ENCODE measurements around the gene IRF2BPL. TPM values are rescaled to one million over a fixed set of nuclear protein-coding genes. Genes with fewer than 3 reads are reported as not detected.

The IRF2BPL gene
- total RNA-seq (ENCODE audit: unreplicated experiment) = 23.3 TPM
- long read RNA-seq = 0 reads

GRCh38 chr14:77028384-77029231 is at the start of gene IRF2BPL:
TSS of gene IRF2BPL (minus strand) at chr14:77028708. CDS start at chr14:77027792, 916 bp downstream.
- no peak for TF ChIP-seq CTCF (IDR thresholded peaks at IDR 0.05; ENCODE audit: partially characterized antibody, unreplicated experiment)
- Mint-ChIP-seq H3K27me3 (ENCODE audit: unreplicated experiment) (peaks cover 11% of the 10 kb centered on the region), H3K36me3 (ENCODE audit: unreplicated experiment) (no peaks in the 10 kb centered on the region), H3K4me1 (ENCODE audit: low read depth, unreplicated experiment) (peaks cover 40% of the 10 kb centered on the region), H3K27ac (ENCODE audit: unreplicated experiment) (peak within 1 kb of the TSS; percentile 94), H3K9me3 (ENCODE audit: unreplicated experiment) (peaks cover 22% of the 10 kb centered on the region), H3K4me3 (ENCODE audit: unreplicated experiment) (peak within 1 kb of the TSS; percentile 85)
- DNase-seq = peak; percentile 97

- H3K27ac Mint-ChIP-seq (ENCODE audit: unreplicated experiment) = no peak overlapping the region
These were observed 48.5 kb upstream of the IRF2BPL start for GRCh38 chr14:77077040-77077439.

GRCh38 chr14:77076113-77076631 is 47.7 kb upstream of the IRF2BPL start:
- TF ChIP-seq CTCF (IDR thresholded peaks at IDR 0.05; ENCODE audit: partially characterized antibody, unreplicated experiment) = no peak
- Mint-ChIP-seq H3K4me1 (ENCODE audit: low read depth, unreplicated experiment) (peaks cover 2% of the 10 kb centered on the region), H3K4me3 (ENCODE audit: unreplicated experiment) (no peak overlapping the region), H3K9me3 (ENCODE audit: unreplicated experiment) (no peaks in the 10 kb centered on the region), H3K27ac (ENCODE audit: unreplicated experiment) (no peak overlapping the region), H3K36me3 (ENCODE audit: unreplicated experiment) (peaks cover 8% of the 10 kb centered on the region), H3K27me3 (ENCODE audit: unreplicated experiment) (peaks cover 3% of the 10 kb centered on the region)
- no peak for DNase-seq

More at GRCh38 chr14:77077040-77077439, 48.5 kb upstream of the IRF2BPL start:
- Mint-ChIP-seq H3K27me3 (ENCODE audit: unreplicated experiment) (peaks cover 2% of the 10 kb centered on the region), H3K4me3 (ENCODE audit: unreplicated experiment) (no peak overlapping the region), H3K36me3 (ENCODE audit: unreplicated experiment) (peaks cover 8% of the 10 kb centered on the region), H3K4me1 (ENCODE audit: low read depth, unreplicated experiment) (no peaks in the 10 kb centered on the region), H3K9me3 (ENCODE audit: unreplicated experiment) (no peaks in the 10 kb centered on the region)
- no peak for TF ChIP-seq CTCF (IDR thresholded peaks at IDR 0.05; ENCODE audit: partially characterized antibody, unreplicated experiment)
- DNase-seq = no peak

- H3K27ac Mint-ChIP-seq (ENCODE audit: unreplicated experiment) = no peak overlapping the region
- H3K27me3 Mint-ChIP-seq (ENCODE audit: unreplicated experiment) = peaks cover 3% of the 10 kb centered on the region
- no peak for TF ChIP-seq CTCF (IDR thresholded peaks at IDR 0.05; ENCODE audit: partially characterized antibody, unreplicated experiment)
- no peak for DNase-seq
- peaks cover 4% of the 10 kb centered on the region for H3K4me1 Mint-ChIP-seq (ENCODE audit: low read depth, unreplicated experiment)
- no peak overlapping the region for H3K4me3 Mint-ChIP-seq (ENCODE audit: unreplicated experiment)
- peaks cover 5% of the 10 kb centered on the region for H3K36me3 Mint-ChIP-seq (ENCODE audit: unreplicated experiment)
- H3K9me3 Mint-ChIP-seq (ENCODE audit: unreplicated experiment) = no peaks in the 10 kb centered on the region
These were observed 46.5 kb upstream of the IRF2BPL start for GRCh38 chr14:77074969-77075368.

- peaks cover 3% of the 10 kb centered on the region for H3K27me3 Mint-ChIP-seq (ENCODE audit: unreplicated experiment)
- no peak overlapping the region for H3K27ac Mint-ChIP-seq (ENCODE audit: unreplicated experiment)
- peaks cover 13% of the 10 kb centered on the region for H3K4me1 Mint-ChIP-seq (ENCODE audit: low read depth, unreplicated experiment)
- no peaks in the 10 kb centered on the region for H3K36me3 Mint-ChIP-seq (ENCODE audit: unreplicated experiment)
- no peak overlapping the region for H3K4me3 Mint-ChIP-seq (ENCODE audit: unreplicated experiment)
- H3K9me3 Mint-ChIP-seq (ENCODE audit: unreplicated experiment) = no peaks in the 10 kb centered on the region
- no peak for TF ChIP-seq CTCF (IDR thresholded peaks at IDR 0.05; ENCODE audit: partially characterized antibody, unreplicated experiment)
- DNase-seq = no peak
These were observed 43.5 kb upstream of the IRF2BPL start for GRCh38 chr14:77071938-77072388.
